Measurements from ENCODE around the gene COL13A1. TPM values are rescaled to one million over a fixed set of nuclear protein-coding genes. Genes with fewer than 3 reads are reported as not detected.

COL13A1 gene
- total RNA-seq, 1 experiment from 2014 or later: 3.6 TPM

GRCh38 chr10:69802424-69803161 lies 887 bp downstream of the COL13A1 start:
- Histone ChIP-seq H2BK15ac (ENCODE audit: low read depth, low read length) (no peak overlapping the region), H2BK5ac (ENCODE audit: insufficient read length, low read length) (no peak overlapping the region), H3K9me3 (ENCODE audit: control insufficient read depth, low read depth, low read length) (no peaks in the 10 kb centered on the region), H3K79me1 (ENCODE audit: insufficient read depth, low read depth, low read length, poor library complexity, severe bottlenecking) (no peaks in the 10 kb centered on the region), H2AFZ (ENCODE audit: low read length) (no peak overlapping the region), H4K8ac (replicated peaks; ENCODE audit: insufficient read length, low read depth, low read length) (no peak overlapping the region), H3K23me2 (ENCODE audit: insufficient read length, low read depth, low read length, poor library complexity, severe bottlenecking) (peaks cover 21% of the 10 kb centered on the region), H2BK20ac (ENCODE audit: low read depth, low read length, poor library complexity, severe bottlenecking) (no peak overlapping the region), H3K14ac (ENCODE audit: insufficient read depth, low read length) (peak overlapping the region; percentile 14; the same call in 1 of the 2 replicates), H3K27ac (ENCODE audit: insufficient read length, low read depth, low read length) (no peak overlapping the region), H4K5ac (ENCODE audit: insufficient read length, low read depth, low read length) (no peak overlapping the region), H3K9ac (ENCODE audit: extremely low read depth, insufficient read length, low read length) (peak overlapping the region; percentile 3), H3K18ac (ENCODE audit: insufficient read length, low read depth, low read length) (no peak overlapping the region), H3K4me1 (ENCODE audit: insufficient read depth, low read length) (peaks cover 6% of the 10 kb centered on the region; the same call in 1 of the 2 replicates), H4K91ac (ENCODE audit: insufficient read length, low read depth, low read length) (no peak overlapping the region), H4K20me1 (ENCODE audit: control insufficient read depth, insufficient read depth, insufficient read length) (no peaks in the 10 kb centered on the region), H3K4ac (ENCODE audit: low read depth, low read length) (no peak overlapping the region), H3K27me3 (ENCODE audit: insufficient read depth, low read length) (peaks cover 8% of the 10 kb centered on the region; the same call in 1 of the 2 replicates), H3K4me2 (ENCODE audit: insufficient read depth, insufficient read length, low read length) (peak overlapping the region; percentile 88), H3K56ac (ENCODE audit: insufficient read length, low read depth, low read length) (no peak overlapping the region), H2AK5ac (ENCODE audit: insufficient read length, low read length) (no peak overlapping the region), H2BK120ac (ENCODE audit: low read depth, low read length, poor library complexity, severe bottlenecking) (no peak overlapping the region), H3K23ac (ENCODE audit: insufficient read length, low read depth, low read length) (no peak overlapping the region), H2BK12ac (ENCODE audit: insufficient read length, low read depth, low read length) (no peak overlapping the region), H3K79me2 (ENCODE audit: insufficient read depth, low read length) (no peaks in the 10 kb centered on the region), H3T11ph (ENCODE audit: low read length) (no peak overlapping the region)
- Mint-ChIP-seq H3K27me3 (ENCODE audit: low read depth) (peaks cover 72% of the 10 kb centered on the region), H3K27ac (no peak overlapping the region), H3K9me3 (no peaks in the 10 kb centered on the region; a peak in 1 of 5 replicates), H3K36me3 (ENCODE audit: insufficient read depth in 1 of 3, low read depth in 3 of 3) (no peaks in the 10 kb centered on the region), H3K4me3 (peak overlapping the region; percentile 71 to 87), H3K4me1 (peaks cover 49 to 63% of the 10 kb centered on the region in 2 experiments)
- peak; percentile 55 for DNase-seq
- TF ChIP-seq CTCF (conservative IDR thresholded peaks at IDR 0.05): no peak
- no CpG with 5 or more reads among the region's 80 CpGs for WGBS (ENCODE audit: extremely low coverage, insufficient read length, low lambda C conversion rate)

All from H9 (cell line).